SIG-M5 (cell line): ENCODE results near the gene ICA1.

Experiments
- DNase-seq: peaks from one replicate; lab custom pipeline; 2025; lab: John Stamatoyannopoulos, UW

The ICA1 gene

GRCh38 chr7:8228068-8228467 lies 33.9 kb downstream of the ICA1 start:
- no peak for DNase-seq

DNA sequence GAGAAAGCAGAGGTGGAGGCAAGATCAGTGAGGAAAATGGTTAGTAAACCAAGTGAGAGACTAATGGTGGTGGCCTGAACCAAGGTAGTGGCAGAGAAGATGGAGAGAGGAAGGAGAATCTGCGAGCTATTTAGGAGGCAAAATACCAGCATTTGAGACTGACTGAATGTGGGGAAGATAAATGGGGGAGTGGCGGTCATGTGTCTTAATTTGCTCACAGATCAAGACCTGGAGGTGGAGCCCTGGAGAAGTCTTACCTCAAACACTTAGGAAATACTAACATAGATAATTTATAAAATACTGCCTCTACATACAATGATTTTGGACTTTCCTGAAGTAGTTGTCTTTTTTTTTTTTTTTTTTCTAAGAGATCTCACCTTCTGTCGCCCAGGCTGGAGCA lies 34.7 kb downstream of the ICA1 start:
- DNase-seq, result no peak

GRCh38 chr7:8226501-8226900 lies 35.5 kb downstream of the ICA1 start:
- DNase-seq, result no peak

- DNase-seq, result no peak
Observed at GRCh38 chr7:8221567-8221966, 40.4 kb downstream of the ICA1 start.

DNA sequence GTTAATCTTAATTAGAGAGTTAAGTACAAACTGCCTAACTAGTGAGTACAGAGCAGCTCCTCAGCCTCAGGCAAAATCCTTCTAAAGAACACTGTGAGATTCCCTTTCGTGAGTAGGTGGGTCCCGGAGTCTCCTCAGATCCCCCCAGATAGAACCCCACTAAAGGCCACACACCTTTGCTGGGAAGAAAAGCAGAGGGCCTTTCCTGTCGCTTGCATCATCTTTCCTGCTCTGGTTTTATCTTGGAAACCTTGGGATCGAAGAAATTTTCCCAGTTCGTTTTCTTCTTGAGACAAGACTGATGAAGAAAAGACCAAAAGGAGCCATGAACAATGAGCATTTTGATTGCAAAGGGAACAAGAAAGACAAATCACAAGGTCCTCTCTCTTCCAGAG lies 40.9 kb downstream of the ICA1 start:
- DNase-seq, result no peak

GRCh38 chr7:8220376-8221100 lies 41.4 kb downstream of the ICA1 start:
- DNase-seq, result no peak

DNA sequence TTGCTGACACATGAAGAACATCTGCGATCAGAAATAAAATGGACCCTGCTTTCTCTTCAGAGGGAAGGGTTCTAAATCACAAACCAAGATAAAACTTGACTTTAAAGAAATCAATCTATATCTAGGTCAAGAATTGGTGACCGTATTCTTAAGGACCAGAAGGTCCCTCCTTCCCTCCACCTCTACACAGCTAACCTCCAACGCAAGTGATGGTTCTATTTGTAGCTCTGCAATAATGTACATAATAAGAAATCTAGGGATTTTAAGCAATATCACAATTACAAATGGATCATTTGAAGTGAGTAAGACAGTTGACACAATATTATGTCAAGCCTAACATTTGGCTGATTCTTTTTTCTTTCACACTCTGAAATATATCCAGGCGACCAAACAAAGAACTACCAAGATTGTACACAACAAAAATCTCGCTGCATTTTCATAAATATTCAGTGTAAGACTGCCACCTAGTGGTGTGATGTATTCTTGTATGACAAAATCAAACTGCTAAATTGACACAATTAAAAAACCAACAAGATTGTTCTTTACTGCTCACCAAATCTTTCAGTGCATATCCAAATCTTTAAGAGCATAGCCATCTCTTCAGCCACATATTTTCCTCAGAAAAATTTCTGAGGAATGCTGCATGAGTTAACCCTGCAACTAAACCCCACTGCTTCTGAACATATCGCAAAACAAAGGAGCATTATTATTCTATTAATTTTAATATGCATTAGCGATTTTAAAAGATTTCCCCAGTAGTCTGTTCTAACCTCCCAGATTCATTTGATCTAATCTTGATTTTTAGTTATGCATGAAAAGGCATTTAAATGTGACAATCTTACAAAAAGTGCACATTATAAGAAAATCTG lies 44.5 kb downstream of the ICA1 start:
- DNase-seq, result no peak

DNA sequence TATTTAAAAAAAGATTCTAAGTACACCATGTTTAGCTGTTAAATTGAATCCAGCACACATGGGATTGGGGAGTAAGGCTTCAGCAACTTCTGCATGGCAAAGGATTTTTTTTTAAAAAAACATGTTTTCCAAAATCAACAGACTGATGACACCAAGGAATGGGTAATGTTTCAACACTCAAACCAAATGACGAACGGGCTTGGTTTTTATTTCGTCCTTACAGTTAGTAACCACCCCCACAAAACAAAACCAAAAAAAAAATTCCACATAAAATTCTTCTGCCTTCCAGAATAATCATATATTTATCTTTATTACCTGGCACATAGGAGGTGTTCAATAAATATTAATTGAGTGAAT lies 45.7 kb downstream of the ICA1 start:
- no peak for DNase-seq

GRCh38 chr7:8215648-8216333 lies 46.2 kb downstream of the ICA1 start:
- DNase-seq, result no peak

DNA sequence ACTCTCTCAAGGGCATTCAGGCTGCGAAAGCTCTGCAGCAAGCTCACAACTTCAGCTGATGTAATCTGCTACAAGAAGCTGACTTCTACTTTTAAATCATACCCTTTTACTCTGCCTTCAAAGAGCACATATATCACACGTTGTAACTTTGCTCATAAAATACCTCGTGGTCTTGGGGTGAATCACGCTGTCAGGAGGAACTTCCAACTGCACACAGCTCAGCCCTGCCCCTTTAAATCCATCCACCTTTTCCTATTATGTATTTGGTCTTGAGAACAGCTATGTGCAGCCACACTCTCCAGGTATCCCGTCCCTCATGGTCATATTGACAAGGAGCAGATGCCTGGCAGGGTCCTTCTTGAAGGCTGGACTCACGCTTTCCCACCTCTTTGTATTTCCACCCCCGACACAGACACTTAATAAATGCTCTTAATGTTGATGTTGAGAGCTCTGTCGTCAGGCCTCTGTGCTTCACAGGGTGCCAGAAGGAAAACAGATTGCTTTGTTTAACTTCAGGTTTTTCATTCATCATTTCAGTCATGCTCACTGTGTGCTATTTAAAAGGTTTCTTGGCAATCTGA lies 47.6 kb downstream of the ICA1 start:
- no peak for DNase-seq

GRCh38 chr7:8213381-8213780 lies 48.6 kb downstream of the ICA1 start:
- DNase-seq, result no peak

DNA sequence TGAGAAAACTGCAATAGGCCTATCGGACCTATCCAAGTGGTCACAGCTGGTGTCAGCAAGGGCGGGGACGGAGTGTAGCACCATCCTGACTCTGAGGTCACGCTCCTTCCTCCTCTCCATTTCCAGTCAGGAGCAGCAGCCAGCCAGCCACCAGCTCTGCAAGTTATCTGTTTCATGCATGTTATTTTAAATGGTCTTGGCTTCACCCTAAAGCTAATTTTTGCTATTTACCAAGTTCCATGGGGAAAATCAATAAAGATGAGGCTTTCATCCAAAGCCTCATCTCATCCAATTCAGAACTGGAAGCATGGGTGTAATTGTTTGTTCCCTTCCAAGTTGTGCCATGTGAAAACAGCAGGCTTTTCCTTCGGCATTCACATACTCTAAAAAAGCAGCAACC lies 49.3 kb downstream of the ICA1 start:
- no peak for DNase-seq

GRCh38 chr7:8211725-8212096 lies 50.3 kb downstream of the ICA1 start:
- DNase-seq, result no peak

GRCh38 chr7:8210845-8211724 lies 50.9 kb downstream of the ICA1 start:
- no peak for DNase-seq

GRCh38 chr7:8209353-8209752 lies 52.6 kb downstream of the ICA1 start:
- no peak for DNase-seq

DNA sequence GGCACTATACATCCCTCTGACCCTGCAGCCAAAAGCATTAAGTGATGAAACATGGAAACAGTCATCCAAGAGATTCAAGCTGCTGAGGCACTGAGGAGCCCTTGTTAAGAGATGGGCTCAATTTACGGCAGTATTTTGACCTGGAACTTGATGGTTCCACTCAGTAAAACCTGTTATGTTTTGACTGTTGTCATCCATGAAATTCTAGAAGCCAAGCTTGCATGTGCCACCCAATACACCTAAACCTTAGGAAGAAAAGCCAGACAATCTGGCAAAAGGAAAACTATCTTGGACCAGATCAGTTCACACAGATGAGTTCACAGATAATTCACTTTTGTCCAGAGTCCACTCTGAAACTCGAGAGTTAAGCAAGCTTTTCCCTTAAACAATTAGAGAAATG lies 53.2 kb downstream of the ICA1 start:
- no peak for DNase-seq

GRCh38 chr7:8206956-8207355 lies 55.0 kb downstream of the ICA1 start:
- DNase-seq, result no peak

GRCh38 chr7:8205537-8205936 lies 56.4 kb downstream of the ICA1 start:
- no peak for DNase-seq

GRCh38 chr7:8205031-8205387 lies 57.0 kb downstream of the ICA1 start:
- no peak for DNase-seq

DNA sequence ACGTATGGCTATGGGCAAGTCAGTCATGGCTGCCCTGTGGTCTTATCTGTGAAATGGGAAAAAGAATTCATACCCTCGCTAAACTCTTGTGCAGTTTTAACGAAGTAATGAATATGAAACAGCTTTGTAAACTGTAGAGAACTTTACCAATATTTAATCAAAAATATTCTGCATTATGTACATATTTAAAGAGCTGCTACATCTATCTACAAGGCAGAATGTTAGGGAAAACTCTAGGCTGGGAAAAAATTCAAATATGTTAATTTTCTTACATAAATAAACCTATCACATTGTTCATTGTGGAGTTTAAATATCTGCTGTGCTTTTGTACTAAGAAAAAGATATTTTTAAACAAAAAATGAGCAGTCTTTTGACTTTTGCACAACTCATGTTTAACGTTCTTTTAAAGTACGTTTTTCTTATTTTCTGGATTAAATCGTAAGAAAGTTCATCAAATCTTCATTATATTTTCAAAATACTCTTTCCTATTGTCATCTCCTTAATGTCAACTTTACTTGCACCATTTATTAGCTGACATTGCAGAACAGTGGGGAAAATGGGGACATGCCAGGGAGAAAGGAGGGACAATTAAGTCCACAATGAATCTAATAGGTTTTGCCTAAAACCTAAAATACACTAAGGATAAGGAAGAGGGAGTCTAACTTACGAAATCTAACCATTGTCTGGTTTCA lies 57.5 kb downstream of the ICA1 start:
- no peak for DNase-seq

DNA sequence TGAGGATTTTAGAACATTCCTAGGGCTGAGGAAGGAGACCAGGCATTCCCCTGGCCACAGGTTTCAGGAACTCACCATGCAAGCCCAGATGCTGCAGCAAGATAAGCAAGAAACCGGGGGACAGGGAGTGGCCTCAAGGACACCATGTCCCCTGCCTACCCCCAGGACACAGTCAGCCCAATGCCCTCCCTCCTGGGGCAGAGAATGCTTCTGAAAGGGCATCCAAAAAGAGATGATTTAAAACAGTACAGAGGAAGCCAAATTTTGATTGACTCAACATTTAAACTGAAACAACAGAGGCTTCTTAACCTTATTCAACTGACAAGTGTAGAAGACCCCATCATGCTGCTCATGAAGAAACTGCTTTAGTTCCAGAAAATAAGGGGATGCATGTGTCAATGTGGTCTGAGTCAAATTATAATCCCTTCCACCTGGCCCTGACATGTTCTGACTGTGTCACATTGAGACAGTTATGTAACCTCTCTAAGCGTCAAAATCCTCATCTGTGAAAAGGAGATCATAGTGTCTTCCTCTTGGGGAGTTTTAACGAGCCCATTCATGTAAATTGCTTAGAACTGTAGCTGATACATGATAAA lies 60.0 kb downstream of the ICA1 start:
- no peak for DNase-seq
